Measurements from ENCODE around the gene CFAP299. TPM values are rescaled to one million over a fixed set of nuclear protein-coding genes. Genes with fewer than 3 reads are reported as not detected.

Gene CFAP299
- total and polyA plus RNA-seq, 9 of the 15 experiments (the other 6 are each of a cell fraction or from before 2014, with no cell fraction given) = 0.09 to 3.0 (median 0.76) TPM

GRCh38 chr4:80423553-80424224 is 88.2 kb downstream of the CFAP299 start (continued):
- TF ChIP-seq ZNF76 (CRISPR knock-in tag; IDR thresholded peaks at IDR 0.05; ENCODE audit: borderline replicate concordance) (0 out of 2 replicates have a peak, but pooled peaks have one; percentile 6), ASH1L (IDR thresholded peaks at IDR 0.05; ENCODE audit: borderline replicate concordance, low read depth, partially characterized antibody) (no peak), HCFC1 (IDR thresholded peaks at IDR 0.05; ENCODE audit: low read depth, low read length) (no peak), ATF6 (CRISPR knock-in tag; IDR thresholded peaks at IDR 0.05) (no peak), SMAD4 (CRISPR knock-in tag; conservative IDR thresholded peaks at IDR 0.05) (0 out of 2 replicates have a peak, but pooled peaks have one; percentile 1), MLLT1 (IDR thresholded peaks at IDR 0.05) (no peak), ZNF395 (CRISPR knock-in tag; IDR thresholded peaks at IDR 0.05) (0 out of 2 replicates have a peak, but pooled peaks have one; percentile 4), ZNF57 (CRISPR knock-in tag; IDR thresholded peaks at IDR 0.05) (no peak), ZNF695 (CRISPR knock-in tag; IDR thresholded peaks at IDR 0.05) (no peak), BRD4 (IDR thresholded peaks at IDR 0.05) (no peak), TRIM24 (IDR thresholded peaks at IDR 0.05) (no peak), HMGXB4 (CRISPR knock-in tag; IDR thresholded peaks at IDR 0.05) (no peak), ZNF699 (CRISPR knock-in tag; IDR thresholded peaks at IDR 0.05; ENCODE audit: insufficient replicate concordance) (no peak), THAP12 (CRISPR knock-in tag; IDR thresholded peaks at IDR 0.05) (no peak), BACH1 (tag; IDR thresholded peaks at IDR 0.05) (no peak), MEF2D (tag; conservative IDR thresholded peaks at IDR 0.05; ENCODE audit: low read depth) (0 out of 2 replicates have a peak, but pooled peaks have one; percentile 60), JUND (IDR thresholded peaks at IDR 0.05; ENCODE audit: borderline replicate concordance, low read depth, low read length) (peak; percentile 35; the same call in 1 of the 2 replicates), JUND (tag; IDR thresholded peaks at IDR 0.05; ENCODE audit: borderline replicate concordance, low read depth, low read length) (peak; percentile 51; the same call in 1 of the 3 replicates), NFXL1 (CRISPR knock-in tag; IDR thresholded peaks at IDR 0.05) (no peak)

Measured in K562 (cell line).